HEK293T (cell line): ENCODE results near the gene HSD3B1.

ENCODE experiments used
- CTBP1 ChIP-seq: fragments of 450-650 bp; IDR thresholded peaks from 2 replicates; pipeline ENCODE4 v1.6.1; 2016; ENCODE audit warnings: borderline replicate concordance
- ELF4 ChIP-seq: fragments of 450-650 bp; IDR thresholded peaks from 2 replicates; pipeline ENCODE4 v1.6.1; 2017; ENCODE audit warnings: antibody characterized with exemption
- FOXA1 ChIP-seq: fragments of 450-650 bp; IDR thresholded peaks from 2 replicates; pipeline ENCODE4 v1.6.1; 2016; ENCODE audit warnings: mild to moderate bottlenecking
- FOXK2 ChIP-seq: fragments of 450-650 bp; IDR thresholded peaks from 2 replicates; pipeline ENCODE4 v1.6.1; 2016; ENCODE audit warnings: mild to moderate bottlenecking
- FOXM1 ChIP-seq: fragments of 450-650 bp; IDR thresholded peaks from 2 replicates; pipeline ENCODE4 v1.6.1; 2017; ENCODE audit warnings: mild to moderate bottlenecking, borderline replicate concordance
- HDGF ChIP-seq: fragments of 450-650 bp; IDR thresholded peaks from 2 replicates; pipeline ENCODE4 v1.6.1; 2017; ENCODE audit warnings: antibody characterized with exemption, borderline replicate concordance
- L3MBTL2 ChIP-seq: fragments of 450-650 bp; conservative IDR thresholded peaks from 2 replicates; pipeline ENCODE4 v1.6.1; 2016; ENCODE audit warnings: mild to moderate bottlenecking
- LEF1 ChIP-seq: fragments of 450-650 bp; IDR thresholded peaks from 2 replicates; pipeline ENCODE4 v1.6.1; 2017; ENCODE audit warnings: mild to moderate bottlenecking, borderline replicate concordance
- NFRKB ChIP-seq: fragments of 450-650 bp; IDR thresholded peaks from 2 replicates; pipeline ENCODE4 v1.6.1; 2016; ENCODE audit warnings: mild to moderate bottlenecking, moderate library complexity
- SP1 ChIP-seq: fragments of 450-650 bp; IDR thresholded peaks from 2 replicates; pipeline ENCODE4 v1.6.1; 2017
- SUZ12 ChIP-seq: fragments of 450-650 bp; IDR thresholded peaks from 2 replicates; pipeline ENCODE4 v1.6.1; 2016; ENCODE audit warnings: mild to moderate bottlenecking
- TARDBP ChIP-seq: fragments of 450-650 bp; IDR thresholded peaks from 2 replicates; pipeline ENCODE4 v1.6.1; 2016
- TF ChIP-seq, protein P1 (sequence below): fragments of 450-650 bp; IDR thresholded peaks from 2 replicates; pipeline ENCODE4 v1.6.1; 2016

DNA sequence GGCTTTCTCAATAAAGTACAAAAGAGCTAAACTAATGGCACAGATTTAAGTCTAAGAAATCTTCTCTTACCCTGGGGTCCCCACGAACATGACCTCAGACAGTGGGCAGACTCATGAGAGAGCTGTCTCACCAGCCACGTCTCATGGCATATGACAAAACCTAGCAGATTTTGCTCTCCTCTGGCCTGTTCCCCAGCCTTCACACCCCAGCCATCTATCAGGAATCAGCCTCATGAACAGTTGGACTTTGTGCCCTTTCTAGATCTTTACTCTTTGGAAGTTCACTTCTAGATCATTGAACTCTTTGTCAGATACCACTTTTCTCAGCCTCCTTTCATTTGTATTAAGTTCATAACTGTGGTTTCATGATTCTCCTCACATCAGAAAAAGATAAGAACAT is 14.2 kb upstream of the HSD3B1 start:
- no peak for TF ChIP-seq HDGF
- TF ChIP-seq FOXM1 = no peak
- TF ChIP-seq SP1 = no peak
- no peak for TF ChIP-seq TARDBP
- TF ChIP-seq NFRKB = no peak
- TF ChIP-seq CTBP1 = no peak
- TF ChIP-seq, protein P1, sequence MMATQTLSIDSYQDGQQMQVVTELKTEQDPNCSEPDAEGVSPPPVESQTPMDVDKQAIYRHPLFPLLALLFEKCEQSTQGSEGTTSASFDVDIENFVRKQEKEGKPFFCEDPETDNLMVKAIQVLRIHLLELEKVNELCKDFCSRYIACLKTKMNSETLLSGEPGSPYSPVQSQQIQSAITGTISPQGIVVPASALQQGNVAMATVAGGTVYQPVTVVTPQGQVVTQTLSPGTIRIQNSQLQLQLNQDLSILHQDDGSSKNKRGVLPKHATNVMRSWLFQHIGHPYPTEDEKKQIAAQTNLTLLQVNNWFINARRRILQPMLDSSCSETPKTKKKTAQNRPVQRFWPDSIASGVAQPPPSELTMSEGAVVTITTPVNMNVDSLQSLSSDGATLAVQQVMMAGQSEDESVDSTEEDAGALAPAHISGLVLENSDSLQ = no peak
- TF ChIP-seq ELF4 = no peak
- no peak for TF ChIP-seq FOXK2
- TF ChIP-seq FOXA1 = no peak
- TF ChIP-seq SUZ12 = no peak
- no peak for TF ChIP-seq LEF1
- TF ChIP-seq L3MBTL2 = no peak
